Epithelial cell of proximal tubule (primary cell): ENCODE results near the gene HOXC13. TPM values are rescaled to one million over a fixed set of nuclear protein-coding genes. Genes with fewer than 3 reads are reported as not detected.

Source experiments
- DNase-seq: peaks from one replicate; pipeline ENCODE4 v3.0.0-alpha.2; 2011; ENCODE audit warnings: low read depth
- H3K4me3 ChIP-seq: 2 replicates; pipeline ENCODE4 v1.5.1; 2011; ENCODE audit warnings: low read depth, mild to moderate bottlenecking, low read length
- total RNA-seq: library from RNA; depleted of rRNA; stranded (reverse); fragments of >200 nt; gene quantifications from 2 replicates; pipeline ENCODE4 v1.2.3, GENCODE V29; 2015
- TF ChIP-seq, protein P1 (sequence below): conservative IDR thresholded peaks from 2 replicates; pipeline ENCODE4 v1.5.1; 2012; ENCODE audit warnings: low read depth, mild to moderate bottlenecking, low read length

The HOXC13 gene
- total RNA-seq, 1 donor from 2014 or later, result not detected

DNA sequence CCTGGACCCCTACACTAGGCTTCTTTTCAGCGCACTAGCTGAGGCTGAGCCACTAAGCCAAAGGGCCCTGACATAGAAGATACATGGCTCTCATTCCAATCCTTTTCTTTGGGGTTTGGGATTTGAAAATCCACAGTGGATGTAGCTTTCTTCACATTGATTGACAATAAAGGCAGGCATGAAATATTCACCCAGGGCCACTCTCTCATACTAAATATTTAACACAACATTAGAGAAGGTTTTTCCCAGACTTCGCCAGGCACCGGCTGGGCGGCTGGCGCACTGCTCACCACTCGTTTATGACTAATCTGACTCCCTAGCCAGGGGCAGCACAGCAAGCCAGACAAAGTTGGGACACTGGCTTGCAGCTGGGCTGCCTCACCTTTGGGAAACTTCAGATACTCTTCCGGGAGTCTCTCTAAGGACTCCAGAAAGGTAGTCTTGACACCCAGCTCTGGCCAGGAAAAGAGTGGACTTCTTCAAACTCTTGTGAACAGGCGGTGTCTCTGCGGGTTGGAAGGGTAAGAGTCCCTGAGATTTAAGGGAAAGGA, 33.6 kb downstream of the HOXC13 start:
- DNase-seq, result no peak
- H3K4me3 ChIP-seq, result peak overlapping the region; percentile 77
- TF ChIP-seq, protein P1, sequence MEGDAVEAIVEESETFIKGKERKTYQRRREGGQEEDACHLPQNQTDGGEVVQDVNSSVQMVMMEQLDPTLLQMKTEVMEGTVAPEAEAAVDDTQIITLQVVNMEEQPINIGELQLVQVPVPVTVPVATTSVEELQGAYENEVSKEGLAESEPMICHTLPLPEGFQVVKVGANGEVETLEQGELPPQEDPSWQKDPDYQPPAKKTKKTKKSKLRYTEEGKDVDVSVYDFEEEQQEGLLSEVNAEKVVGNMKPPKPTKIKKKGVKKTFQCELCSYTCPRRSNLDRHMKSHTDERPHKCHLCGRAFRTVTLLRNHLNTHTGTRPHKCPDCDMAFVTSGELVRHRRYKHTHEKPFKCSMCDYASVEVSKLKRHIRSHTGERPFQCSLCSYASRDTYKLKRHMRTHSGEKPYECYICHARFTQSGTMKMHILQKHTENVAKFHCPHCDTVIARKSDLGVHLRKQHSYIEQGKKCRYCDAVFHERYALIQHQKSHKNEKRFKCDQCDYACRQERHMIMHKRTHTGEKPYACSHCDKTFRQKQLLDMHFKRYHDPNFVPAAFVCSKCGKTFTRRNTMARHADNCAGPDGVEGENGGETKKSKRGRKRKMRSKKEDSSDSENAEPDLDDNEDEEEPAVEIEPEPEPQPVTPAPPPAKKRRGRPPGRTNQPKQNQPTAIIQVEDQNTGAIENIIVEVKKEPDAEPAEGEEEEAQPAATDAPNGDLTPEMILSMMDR, result no peak

DNA sequence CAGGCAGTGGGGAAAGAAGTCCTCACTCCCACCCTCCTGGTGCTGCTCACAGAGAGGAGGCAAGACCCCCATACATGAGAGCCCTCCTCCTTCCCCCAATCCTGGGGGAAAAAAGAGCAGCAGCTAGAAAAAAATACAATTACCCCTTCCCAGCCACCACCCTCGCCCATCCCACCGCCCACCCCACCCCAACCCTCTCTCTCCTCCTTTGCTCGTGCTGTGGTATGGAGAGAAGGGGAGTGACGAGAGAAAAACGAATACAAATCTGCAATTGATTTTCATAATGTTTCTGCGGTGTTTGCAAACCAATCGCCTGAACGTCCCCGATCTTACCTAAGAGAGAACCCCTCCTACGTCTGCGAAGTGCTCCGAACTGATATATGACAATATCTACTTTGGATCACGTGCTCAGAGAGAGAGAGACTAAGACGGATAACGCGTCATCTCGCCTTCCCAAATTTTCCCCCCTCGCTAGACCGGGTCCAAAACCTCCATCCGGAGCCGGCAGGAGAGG, 34.1 kb downstream of the HOXC13 start, which contains the start of gene HOXC11:
Gene HOXC11 (plus strand): TSS at position 405 of the 514 bp plus-strand sequence. CDS start 116 bp downstream, outside the sequence.
- no peak for DNase-seq
- peak within 1 kb of the TSS; percentile 77 for H3K4me3 ChIP-seq
- TF ChIP-seq, protein P1, result no peak

DNA sequence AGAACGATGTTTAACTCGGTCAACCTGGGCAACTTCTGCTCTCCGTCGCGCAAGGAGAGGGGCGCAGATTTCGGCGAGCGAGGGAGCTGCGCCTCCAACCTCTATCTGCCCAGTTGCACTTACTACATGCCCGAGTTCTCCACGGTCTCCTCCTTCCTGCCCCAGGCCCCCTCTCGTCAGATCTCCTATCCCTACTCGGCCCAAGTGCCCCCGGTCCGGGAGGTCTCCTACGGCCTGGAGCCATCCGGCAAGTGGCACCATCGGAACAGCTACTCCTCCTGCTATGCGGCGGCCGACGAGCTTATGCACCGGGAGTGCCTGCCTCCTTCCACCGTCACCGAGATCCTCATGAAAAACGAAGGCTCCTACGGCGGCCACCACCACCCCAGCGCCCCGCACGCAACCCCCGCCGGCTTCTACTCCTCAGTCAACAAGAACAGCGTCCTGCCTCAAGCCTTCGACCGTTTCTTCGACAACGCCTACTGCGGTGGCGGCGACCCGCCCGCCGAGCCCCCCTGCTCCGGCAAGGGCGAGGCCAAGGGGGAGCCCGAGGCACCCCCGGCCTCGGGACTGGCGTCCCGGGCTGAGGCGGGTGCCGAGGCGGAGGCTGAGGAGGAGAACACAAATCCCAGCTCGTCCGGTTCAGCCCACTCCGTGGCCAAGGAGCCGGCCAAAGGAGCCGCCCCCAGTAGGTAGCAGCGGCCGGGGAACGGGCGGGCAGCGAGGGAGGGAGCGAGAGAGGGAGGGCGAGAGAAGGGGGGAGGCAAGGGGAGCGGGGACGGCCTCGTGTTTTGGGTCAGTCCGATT, 34.8 kb downstream of the HOXC13 start:
- peak overlapping the region; percentile 77 for H3K4me3 ChIP-seq
- DNase-seq, result no peak
- TF ChIP-seq, protein P1, result no peak

DNA sequence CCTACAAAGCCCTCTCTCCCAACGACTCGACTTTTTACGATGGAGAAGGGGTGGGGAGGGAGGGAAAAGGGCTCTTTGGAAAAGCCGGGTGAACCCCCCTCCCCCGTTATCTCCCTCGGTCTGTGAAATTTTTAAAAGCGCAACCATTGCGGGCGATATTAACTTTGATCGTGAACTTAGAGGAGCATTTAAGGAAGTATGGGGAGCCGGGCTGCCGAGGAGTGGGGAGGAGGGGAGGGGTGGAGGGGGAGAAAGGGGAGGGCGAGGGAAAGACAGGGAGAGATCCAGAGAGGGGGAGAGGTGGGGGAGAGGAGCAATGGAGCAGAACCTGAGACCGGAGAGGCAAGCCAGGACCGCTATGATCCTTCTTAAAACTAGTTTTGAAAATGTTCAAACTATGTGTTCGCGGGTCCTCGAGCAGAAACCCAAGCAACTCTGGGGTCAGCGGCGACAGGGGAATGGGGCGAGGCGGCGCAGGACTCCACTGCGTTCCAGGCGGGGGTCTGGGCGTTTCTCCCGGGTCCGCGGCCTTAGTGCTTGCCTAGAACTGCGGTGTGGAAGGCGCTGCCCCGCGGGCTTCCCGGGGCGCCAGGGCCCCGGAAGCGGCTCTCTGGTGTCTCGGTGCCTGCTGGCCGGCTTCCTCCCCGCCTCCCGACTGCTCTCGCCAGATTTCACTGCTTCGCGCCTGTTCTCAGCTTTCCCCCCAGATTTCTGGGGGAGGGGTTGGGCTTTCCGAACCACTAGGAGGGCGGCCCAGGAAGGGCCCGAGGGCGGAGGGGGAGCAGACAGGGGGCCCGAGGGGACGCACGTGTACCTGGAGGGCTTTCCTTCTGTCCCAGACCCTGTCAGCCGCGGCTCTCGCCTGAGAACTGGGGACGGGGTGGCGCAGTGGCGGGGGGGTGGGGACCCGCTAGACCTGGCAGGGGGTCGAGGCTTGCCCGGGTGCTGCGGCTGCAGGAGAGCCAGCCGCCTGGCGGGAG, 35.7 kb downstream of the HOXC13 start, which contains the start of gene HOTAIR:
Gene HOTAIR (minus strand): TSS at position 871 of the 980 bp plus-strand sequence.
- no peak for DNase-seq
- TF ChIP-seq, protein P1, result no peak

DNA sequence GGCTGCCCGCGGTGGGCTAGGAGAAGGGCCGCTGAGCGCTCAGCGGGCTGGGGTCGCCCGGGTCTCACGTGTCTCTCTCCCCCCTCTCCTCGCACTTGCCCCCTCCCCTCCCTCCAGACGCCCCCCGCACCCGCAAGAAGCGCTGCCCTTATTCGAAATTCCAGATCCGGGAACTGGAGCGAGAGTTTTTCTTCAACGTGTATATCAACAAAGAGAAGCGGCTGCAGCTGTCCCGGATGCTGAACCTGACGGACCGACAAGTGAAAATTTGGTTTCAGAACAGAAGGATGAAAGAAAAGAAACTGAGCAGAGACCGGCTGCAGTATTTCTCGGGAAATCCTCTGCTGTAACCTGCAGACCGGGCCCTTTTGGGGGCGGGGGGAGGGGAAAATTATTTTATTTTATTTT, 36.4 kb downstream of the HOXC13 start:
- H3K4me3 ChIP-seq, result peak overlapping the region; percentile 77
- TF ChIP-seq, protein P1, result no peak
- DNase-seq, result no peak

More for the DNA sequence above, 35.7 kb downstream of the HOXC13 start, which contains the start of gene HOTAIR:
- peak within 1 kb of the TSS; percentile 77 for H3K4me3 ChIP-seq

DNA sequence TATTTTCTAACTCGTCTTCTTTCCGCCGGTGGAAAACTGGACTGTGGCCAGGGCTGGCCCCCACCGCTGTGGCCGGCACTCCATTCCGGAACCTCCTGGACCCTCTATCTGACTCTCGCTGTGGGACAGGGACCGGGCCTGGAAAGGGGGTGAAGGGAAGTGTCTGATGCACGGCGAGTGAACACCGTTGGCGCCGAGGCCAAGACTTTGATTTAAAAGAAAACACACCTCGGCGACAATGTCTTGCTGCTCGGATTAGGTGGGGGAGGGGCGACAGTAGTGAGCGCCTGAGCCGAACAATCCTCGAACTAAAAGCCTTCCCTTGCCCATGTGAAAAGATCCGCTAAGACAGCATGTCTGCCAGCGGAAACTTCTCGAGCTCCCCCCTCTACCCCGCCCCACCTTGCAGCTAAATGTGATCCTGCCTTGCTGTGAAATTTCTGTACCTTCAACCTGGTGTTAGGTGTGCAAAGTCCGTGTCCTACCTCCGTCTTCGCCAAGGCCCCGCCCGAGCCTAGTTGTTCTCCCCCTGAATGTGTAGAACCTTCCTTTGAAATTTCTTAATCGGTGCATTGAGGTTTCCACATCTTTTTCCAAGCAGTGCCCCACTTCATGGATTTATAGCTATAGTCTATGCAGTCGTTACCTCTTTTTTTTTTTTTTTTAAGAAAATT, 37.0 kb downstream of the HOXC13 start:
- H3K4me3 ChIP-seq, result peak overlapping the region; percentile 77
- TF ChIP-seq, protein P1, result no peak
- DNase-seq, result no peak
